Keratinocyte (primary cell): ENCODE measurements around the gene PSD4. TPM values are rescaled to one million over a fixed set of nuclear protein-coding genes. Genes with fewer than 3 reads are reported as not detected.

Source experiments
- DNase-seq: peaks from one replicate; pipeline ENCODE4 v3.0.0-alpha.2; 2011; ENCODE audit warnings: low read depth, missing footprints, low spot score
- FAIRE-seq: peaks from 2 replicates; lab custom pipeline; 2011; peaks lifted over from hg19 to GRCh38; lab: Jason Lieb, UNC
- H2AFZ ChIP-seq: 2 replicates; pipeline ENCODE4 v1.6.0; 2012; ENCODE audit warnings: low read length, control low read depth, inconsistent platforms; ENCODE audit not compliant: control insufficient read depth
- H3K27ac ChIP-seq: 2 replicates; pipeline ENCODE4 v1.5.1; 2011; ENCODE audit warnings: low read length; ENCODE audit not compliant: control insufficient read depth, insufficient read depth
- H3K27me3 ChIP-seq: 3 replicates; pipeline ENCODE4 v1.6.0; 2011; ENCODE audit warnings: low read length; ENCODE audit not compliant: control insufficient read depth, insufficient read depth; ENCODE audit errors: extremely low read depth
- H3K36me3 ChIP-seq, 2 experiments: 2 replicates in 1 of 2; 3 replicates in 1 of 2; pipeline ENCODE4 v1.5.1; 2011; ENCODE audit warnings: low read length in 2 of 2, mild to moderate bottlenecking in 1 of 2; ENCODE audit not compliant: control insufficient read depth in 2 of 2, insufficient read depth in 2 of 2; ENCODE audit errors: extremely low read depth in 1 of 2
- H3K4me1 ChIP-seq: 3 replicates; pipeline ENCODE4 v1.5.1; 2011; ENCODE audit warnings: low read length; ENCODE audit not compliant: control insufficient read depth, insufficient read depth; ENCODE audit errors: extremely low read depth
- H3K4me2 ChIP-seq: 3 replicates; pipeline ENCODE4 v1.6.0; 2011; ENCODE audit warnings: low read depth, low read length; ENCODE audit not compliant: control insufficient read depth, insufficient read depth; ENCODE audit errors: extremely low read depth
- H3K4me3 ChIP-seq, 3 experiments: fragments of 200-600 bp in 1 of 3; sonication (generic) in 1 of 3; 2 replicates in 2 of 3; 3 replicates in 1 of 3; pipeline ENCODE4 v1.5.1; 2011 to 2016; ENCODE audit warnings: low read length in 3 of 3, mild to moderate bottlenecking in 3 of 3, control low read depth in 2 of 3, inconsistent platforms in 1 of 3, low read depth in 1 of 3, mixed read lengths in 1 of 3, mixed run types in 1 of 3, moderate library complexity in 1 of 3; ENCODE audit not compliant: control insufficient read depth in 2 of 3, insufficient read depth in 2 of 3; ENCODE audit errors: extremely low read depth in 1 of 3
- H3K79me2 ChIP-seq: 2 replicates; pipeline ENCODE4 v1.6.0; 2012; ENCODE audit warnings: low read length; ENCODE audit not compliant: control insufficient read depth, insufficient read depth
- H3K9ac ChIP-seq: 3 replicates; pipeline ENCODE4 v1.6.0; 2011; ENCODE audit warnings: low read length; ENCODE audit not compliant: control insufficient read depth, insufficient read depth; ENCODE audit errors: extremely low read depth
- H3K9me1 ChIP-seq: 3 replicates; pipeline ENCODE4 v1.6.0; 2011; ENCODE audit warnings: low read length; ENCODE audit not compliant: control insufficient read depth, insufficient read depth; ENCODE audit errors: extremely low read depth
- H3K9me3 ChIP-seq: 2 replicates; pipeline ENCODE4 v1.5.1; 2012; ENCODE audit warnings: low read depth, low read length; ENCODE audit not compliant: control insufficient read depth
- H4K20me1 ChIP-seq: 3 replicates; pipeline ENCODE4 v1.6.0; 2011; ENCODE audit warnings: low read length; ENCODE audit not compliant: control insufficient read depth, insufficient read depth; ENCODE audit errors: extremely low read depth
- CTCF ChIP-seq, 3 experiments: IDR thresholded peaks in 1 of 3; conservative IDR thresholded peaks in 1 of 3; optimal IDR thresholded peaks in 1 of 3; 2 replicates in 2 of 3; 3 replicates in 1 of 3; pipeline versions ENCODE3 to v1.5.1; 2011; ENCODE audit warnings: low read length in 3 of 3, mild to moderate bottlenecking in 3 of 3, moderate library complexity in 2 of 3, control low read depth in 1 of 3, inconsistent platforms in 1 of 3; ENCODE audit not compliant: insufficient read depth in 2 of 3; ENCODE audit errors: extremely low read depth in 1 of 3
- EZH2 ChIP-seq: IDR thresholded peaks from one replicate; pipeline ENCODE4 v1.6.1; 2012; ENCODE audit warnings: inconsistent platforms, mild to moderate bottlenecking, low read length, moderate library complexity
- dilution Hi-C: fragments of 300-500 bp; cut with MboI; formaldehyde crosslinking; loops from one replicate; pipeline ENCODE4 v1.7.0; 2020; ENCODE audit warnings: low sequenced_read_pairs; ENCODE audit not compliant: extremely low pct_ligation_motif_present
- polyA plus RNA-seq, 5 experiments: library from polyadenylated mRNA; depleted of rRNA in 3 of 5; stranded (reverse) in 3 of 5; stranded (forward) in 1 of 5; unstranded in 1 of 5; fragments of >200 nt; gene quantifications; 1 replicate in 1 of 5; 2 replicates in 3 of 5; 3 replicates in 1 of 5; pipeline versions ENCODE4 v1.2.1 to v1.2.3, GENCODE V29; 2011 to 2012; ENCODE audit warnings: missing spikeins in 2 of 5, low read depth in 1 of 5, low replicate concordance in 1 of 5

Gene PSD4
- polyA plus RNA-seq, 1 donor (not counting 4 experiments of a cell fraction or from before 2014, with no cell fraction given), result 11.1 TPM

DNA sequence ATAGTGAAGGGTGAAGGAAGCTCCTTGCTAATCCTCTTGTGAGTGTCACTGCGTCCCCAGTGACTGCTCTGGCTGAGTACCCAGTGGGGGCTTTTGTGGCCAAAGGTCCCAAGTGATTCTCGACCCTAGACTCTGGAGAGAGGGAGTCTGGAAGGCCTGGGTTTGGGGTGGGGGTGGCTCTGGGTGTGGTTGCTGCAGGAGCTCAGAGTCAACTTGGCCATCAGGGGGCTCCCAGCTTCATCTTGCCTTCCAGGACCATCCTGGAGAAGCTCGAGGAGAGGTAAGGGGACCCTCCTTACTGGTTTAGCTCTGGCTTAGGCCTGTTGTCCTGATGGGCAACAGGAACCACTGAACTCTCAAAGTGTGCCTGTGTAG lies 592 bp downstream of the PSD4 start:
- H3K27ac ChIP-seq, result no peak overlapping the region
- DNase-seq (no peak), FAIRE-seq (no peak)
- no peaks in the 10 kb centered on the region for H3K9me3 ChIP-seq
- no peak overlapping the region for H2AFZ ChIP-seq
- H3K4me2 ChIP-seq, result no peak overlapping the region
- no peaks in the 10 kb centered on the region for H4K20me1 ChIP-seq
- no peak for TF ChIP-seq EZH2
- no peak for TF ChIP-seq CTCF (optimal IDR thresholded peaks at IDR 0.05 in 1 of 3, IDR thresholded peaks at IDR 0.05 in 1 of 3, conservative IDR thresholded peaks at IDR 0.05 in 1 of 3; ENCODE audit: extremely low read depth in 1 of 3, insufficient read depth in 2 of 3, low read length in 3 of 3)
- H3K9me1 ChIP-seq, result peaks cover 2% of the 10 kb centered on the region
- H3K9ac ChIP-seq, result no peak overlapping the region
- H3K4me1 ChIP-seq, result no peaks in the 10 kb centered on the region
- dilution Hi-C loops, result no loop called here
- no peak overlapping the region for H3K4me3 ChIP-seq
- H3K79me2 ChIP-seq, result no peaks in the 10 kb centered on the region
- no peaks in the 10 kb centered on the region for H3K27me3 ChIP-seq
- H3K36me3 ChIP-seq, result peaks cover 0 to 4% of the 10 kb centered on the region in 2 experiments

DNA sequence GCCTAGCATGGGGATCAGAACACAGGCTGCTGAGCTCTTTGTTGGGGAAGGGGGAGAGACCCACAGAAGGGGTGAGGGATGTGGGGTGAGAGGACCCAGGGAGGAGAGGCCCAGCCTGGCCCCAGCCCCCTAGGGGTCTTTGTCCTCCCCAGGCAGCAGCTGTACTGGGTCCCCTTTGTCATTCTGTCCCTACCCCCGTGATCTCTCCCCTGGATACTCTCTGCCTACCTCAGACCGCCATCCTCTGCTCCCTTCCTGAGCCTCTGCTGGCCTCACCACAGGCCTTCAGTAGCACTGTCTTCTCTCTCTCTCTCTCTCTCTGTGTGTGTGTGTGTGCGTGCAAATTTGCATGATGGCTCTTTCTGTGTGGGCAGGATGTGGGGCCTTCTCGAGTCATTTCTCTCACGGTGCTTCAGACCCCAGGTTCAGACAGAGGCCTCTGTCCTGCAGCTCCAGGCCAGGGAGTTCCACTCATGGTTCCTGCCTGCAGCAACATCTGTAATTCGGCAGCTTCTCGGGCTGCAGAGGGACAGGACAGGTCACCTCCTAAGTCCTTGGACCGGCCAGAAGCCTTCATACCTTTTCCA lies 1.4 kb downstream of the PSD4 start:
- no peaks in the 10 kb centered on the region for H3K4me1 ChIP-seq
- dilution Hi-C loops, result no loop called here
- no peak for TF ChIP-seq EZH2
- no peak for TF ChIP-seq CTCF (optimal IDR thresholded peaks at IDR 0.05 in 1 of 3, IDR thresholded peaks at IDR 0.05 in 1 of 3, conservative IDR thresholded peaks at IDR 0.05 in 1 of 3; ENCODE audit: extremely low read depth in 1 of 3, insufficient read depth in 2 of 3, low read length in 3 of 3)

More for the DNA sequence above, 1.4 kb downstream of the PSD4 start:
- Histone ChIP-seq H3K9me1 (peaks cover 2% of the 10 kb centered on the region), H3K79me2 (no peaks in the 10 kb centered on the region), H3K9ac (no peak overlapping the region), H3K27ac (no peak overlapping the region), H4K20me1 (no peaks in the 10 kb centered on the region), H2AFZ (no peak overlapping the region), H3K27me3 (no peaks in the 10 kb centered on the region), H3K36me3 (peaks cover 0 to 4% of the 10 kb centered on the region in 2 experiments), H3K9me3 (no peaks in the 10 kb centered on the region), H3K4me2 (no peak overlapping the region), H3K4me3 (no peak overlapping the region)
- FAIRE-seq, result no peak
- no peak for DNase-seq
